Measurements from ENCODE around the gene SUN2.
A peak's percentile ranks its signal among the peaks of the same experiment; 100 is the strongest.

Gene SUN2

DNA sequence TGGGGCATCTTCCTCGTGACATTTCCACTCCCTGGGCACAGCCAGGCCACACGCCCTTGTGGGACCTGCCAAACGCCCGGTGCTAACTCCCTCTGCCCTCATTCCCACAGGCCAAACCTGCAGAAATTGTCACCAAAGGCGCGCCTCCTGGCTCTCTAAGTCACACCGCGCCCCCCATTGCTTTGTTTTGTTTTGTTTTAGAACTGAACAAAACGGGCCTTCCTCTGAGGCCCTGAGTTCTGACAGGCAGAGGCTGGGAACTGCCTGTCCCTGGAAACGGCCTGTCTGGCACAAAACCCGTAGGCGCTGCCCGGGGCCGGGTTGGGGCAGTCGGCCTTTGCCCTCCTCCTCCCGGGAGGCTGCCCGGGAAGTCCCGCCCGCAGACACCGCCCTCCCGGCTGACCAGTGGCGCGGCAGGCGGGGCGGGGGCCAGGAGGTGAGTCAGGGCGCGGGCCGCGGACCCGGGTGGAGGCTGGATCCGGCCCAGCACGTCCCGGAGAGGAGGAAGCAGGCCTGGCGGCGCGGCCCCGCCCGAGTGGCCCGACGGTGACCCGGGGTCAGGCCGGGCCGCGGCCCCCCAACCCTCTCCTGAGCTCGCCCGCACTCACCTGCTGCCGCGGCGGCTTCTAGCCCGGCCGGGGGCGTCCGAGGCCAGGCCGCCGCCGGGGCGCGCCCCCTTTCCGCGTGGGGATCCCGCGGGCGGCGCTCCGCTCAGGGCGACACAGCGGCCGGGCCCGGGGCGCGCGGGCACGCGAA is 465 bp downstream of the SUN2 start:
- Histone ChIP-seq H2AFZ (ENCODE audit: low read depth, low read length) (peak overlapping the region; percentile 66), H3K27me3 (ENCODE audit: insufficient read depth, low read length) (no peaks in the 10 kb centered on the region), H3K4me3 (ENCODE audit: low read length) (peak overlapping the region; percentile 59), H3K36me3 (ENCODE audit: insufficient read depth, low read length) (peaks cover 24% of the 10 kb centered on the region), H3K4me1 (ENCODE audit: insufficient read depth, low read length) (peaks cover 33% of the 10 kb centered on the region), H3K9me3 (ENCODE audit: low read length) (no peaks in the 10 kb centered on the region)

DNA sequence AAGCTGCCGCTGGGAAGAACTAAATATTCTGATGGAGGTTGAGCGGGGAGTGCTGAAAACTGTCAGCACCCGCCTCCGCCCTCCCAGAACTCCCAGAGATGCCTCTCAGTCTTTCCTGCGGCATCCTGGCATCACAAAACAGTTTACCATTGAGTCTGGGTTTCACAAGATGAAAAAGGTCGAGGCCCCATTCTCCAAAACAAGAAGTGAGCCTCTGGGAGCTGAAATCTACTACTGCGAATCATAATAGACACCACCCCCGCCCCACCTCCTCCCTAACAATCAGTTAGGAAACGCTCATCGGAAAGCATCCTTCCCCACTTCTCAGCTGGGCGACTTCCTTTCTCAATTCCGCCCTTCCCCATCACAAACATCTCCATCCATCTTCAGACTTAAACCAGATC is 1.0 kb downstream of the SUN2 start:
- peaks cover 29% of the 10 kb centered on the region for H3K36me3 ChIP-seq (ENCODE audit: insufficient read depth, low read length)
- no peaks in the 10 kb centered on the region for H3K27me3 ChIP-seq (ENCODE audit: insufficient read depth, low read length)
- no peaks in the 10 kb centered on the region for H3K9me3 ChIP-seq (ENCODE audit: low read length)
- H3K4me1 ChIP-seq (ENCODE audit: insufficient read depth, low read length) = peaks cover 29% of the 10 kb centered on the region
- H3K4me3 ChIP-seq (ENCODE audit: low read length) = peak overlapping the region; percentile 59
- H2AFZ ChIP-seq (ENCODE audit: low read depth, low read length) = peak overlapping the region; percentile 66

DNA sequence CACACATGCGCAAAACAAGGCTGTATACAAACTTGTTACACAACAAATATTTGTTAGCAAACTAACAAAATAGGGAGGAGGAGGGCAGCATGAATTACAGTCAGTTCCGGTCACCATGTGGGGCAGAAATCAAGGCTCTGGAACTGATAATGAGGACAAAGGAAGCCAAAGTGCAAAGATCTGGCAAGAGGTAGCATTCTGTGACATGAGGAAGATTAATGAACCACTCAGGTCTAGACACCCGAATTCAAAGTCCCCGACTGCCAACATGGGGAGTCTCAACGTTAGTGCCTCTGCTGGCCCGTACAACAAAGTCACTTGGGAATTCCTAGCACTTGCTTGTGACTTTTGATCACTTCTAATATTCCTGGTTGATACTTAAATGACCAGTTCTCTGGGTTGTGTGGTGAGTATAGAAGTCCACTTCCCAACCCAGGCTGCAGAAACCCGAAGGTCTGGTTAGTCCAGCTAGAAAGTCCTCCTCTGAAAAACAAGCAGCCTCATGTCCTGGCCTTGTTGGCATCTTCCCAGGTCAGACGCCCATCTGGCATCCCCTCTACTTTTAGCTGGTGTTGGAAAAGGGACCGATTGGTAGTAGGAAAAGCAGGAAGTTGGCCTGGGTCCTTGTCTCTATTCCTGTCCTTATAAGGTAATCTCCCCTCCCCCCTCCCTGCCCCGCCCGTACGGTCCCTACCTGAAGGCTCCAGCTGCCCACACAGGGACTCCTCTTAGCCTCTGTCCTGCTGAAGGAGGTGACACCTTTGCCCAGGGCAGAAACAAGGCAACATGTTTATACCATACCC is 1.6 kb downstream of the SUN2 start:
- H3K4me1 ChIP-seq (ENCODE audit: insufficient read depth, low read length) = peaks cover 29% of the 10 kb centered on the region
- H3K36me3 ChIP-seq (ENCODE audit: insufficient read depth, low read length) = peaks cover 35% of the 10 kb centered on the region
- no peaks in the 10 kb centered on the region for H3K9me3 ChIP-seq (ENCODE audit: low read length)
- H3K4me3 ChIP-seq (ENCODE audit: low read length) = peak overlapping the region; percentile 59
- H2AFZ ChIP-seq (ENCODE audit: low read depth, low read length) = no peak overlapping the region
- no peaks in the 10 kb centered on the region for H3K27me3 ChIP-seq (ENCODE audit: insufficient read depth, low read length)

DNA sequence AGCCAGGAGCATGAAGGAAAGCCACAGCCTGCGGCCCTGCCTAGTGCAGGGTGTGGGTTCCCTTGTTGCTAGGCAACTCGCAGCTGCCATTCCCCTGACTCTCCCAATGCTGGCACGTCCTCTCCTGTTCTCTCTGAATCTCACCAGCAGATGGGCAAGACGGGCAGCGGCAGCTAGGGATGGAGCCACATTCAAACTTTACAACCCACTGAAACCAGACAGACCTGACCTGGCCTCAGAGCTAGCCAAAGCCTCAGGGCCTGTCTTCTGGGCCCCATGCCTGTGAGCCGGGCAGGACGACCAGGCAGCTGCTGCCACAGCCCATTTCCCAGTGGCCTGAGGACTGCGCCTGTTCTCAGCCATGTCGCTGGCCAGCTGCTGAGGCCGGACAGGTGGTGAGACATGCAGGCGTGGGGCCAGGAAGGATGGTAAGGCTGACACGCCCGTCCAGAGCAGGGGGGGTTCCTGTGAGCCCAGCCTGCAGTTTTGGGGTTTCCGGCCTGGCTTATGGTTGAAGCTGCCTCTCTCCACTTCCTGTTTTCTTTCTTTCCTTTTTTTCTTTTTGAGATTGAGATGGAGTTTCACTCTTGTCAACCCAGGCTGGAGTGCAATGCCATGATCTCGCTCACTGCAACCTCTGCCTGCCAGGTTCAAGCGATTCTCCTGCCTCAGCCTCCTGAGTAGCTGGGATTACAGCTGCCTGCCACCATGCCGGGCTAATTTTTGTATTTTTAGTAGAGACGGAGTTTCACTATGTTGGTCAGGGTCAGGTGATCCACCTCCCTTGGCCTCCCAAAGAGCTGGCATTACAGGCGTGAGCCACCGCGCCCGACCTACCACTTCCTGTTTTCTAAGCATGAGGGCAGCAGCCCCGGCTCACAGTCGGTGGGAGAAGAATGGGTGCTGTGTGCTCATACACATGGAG is 4.1 kb downstream of the SUN2 start:
- Histone ChIP-seq H3K4me3 (ENCODE audit: low read length) (no peak overlapping the region), H3K9me3 (ENCODE audit: low read length) (no peaks in the 10 kb centered on the region), H3K36me3 (ENCODE audit: insufficient read depth, low read length) (peaks cover 52% of the 10 kb centered on the region), H3K27me3 (ENCODE audit: insufficient read depth, low read length) (no peaks in the 10 kb centered on the region), H3K4me1 (ENCODE audit: insufficient read depth, low read length) (peaks cover 22% of the 10 kb centered on the region), H2AFZ (ENCODE audit: low read depth, low read length) (no peak overlapping the region)

DNA sequence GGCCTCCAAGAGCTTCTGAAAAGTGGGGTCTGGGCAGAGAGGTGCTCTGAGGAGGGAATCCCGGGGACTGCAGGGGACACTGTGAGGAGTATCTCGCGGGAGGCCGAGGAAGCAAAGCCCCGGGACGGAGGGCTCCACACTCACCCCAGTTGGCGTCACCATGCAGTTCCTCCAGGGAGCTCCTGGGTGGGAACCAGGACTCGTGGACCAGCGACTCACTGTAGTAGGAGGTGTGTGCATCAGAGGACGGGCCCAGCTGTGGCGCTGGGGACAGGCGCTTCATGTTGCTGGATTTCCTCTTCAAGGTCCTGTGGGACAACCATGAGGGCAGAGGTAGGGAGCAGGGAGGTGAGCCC is 4.8 kb downstream of the SUN2 start:
- Histone ChIP-seq H2AFZ (ENCODE audit: low read depth, low read length) (no peak overlapping the region), H3K27me3 (ENCODE audit: insufficient read depth, low read length) (no peaks in the 10 kb centered on the region), H3K36me3 (ENCODE audit: insufficient read depth, low read length) (peaks cover 55% of the 10 kb centered on the region), H3K9me3 (ENCODE audit: low read length) (no peaks in the 10 kb centered on the region), H3K4me3 (ENCODE audit: low read length) (no peak overlapping the region), H3K4me1 (ENCODE audit: insufficient read depth, low read length) (peaks cover 16% of the 10 kb centered on the region)

DNA sequence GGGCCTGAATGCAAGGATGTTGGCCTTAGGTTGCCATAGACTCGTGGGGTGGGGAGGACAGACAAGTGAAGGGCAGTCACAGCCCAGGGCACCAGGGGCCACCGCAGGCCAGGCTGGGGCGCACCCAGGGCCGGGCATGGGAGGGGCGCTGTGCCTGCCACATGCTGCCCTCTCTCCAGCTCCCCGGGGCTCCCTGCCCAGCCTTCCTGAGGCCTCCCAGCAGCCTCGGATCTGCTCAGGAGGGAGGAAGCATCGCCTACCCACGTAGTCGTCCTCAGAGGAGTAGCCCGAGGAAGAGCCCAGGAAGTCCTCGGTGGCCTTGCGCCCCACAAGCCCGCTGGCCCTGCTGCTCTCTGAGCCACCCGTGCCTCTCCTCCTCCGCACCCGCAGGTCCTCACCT is 5.2 kb downstream of the SUN2 start:
- Histone ChIP-seq H3K36me3 (ENCODE audit: insufficient read depth, low read length) (peaks cover 59% of the 10 kb centered on the region), H2AFZ (ENCODE audit: low read depth, low read length) (no peak overlapping the region), H3K4me3 (ENCODE audit: low read length) (no peak overlapping the region), H3K27me3 (ENCODE audit: insufficient read depth, low read length) (no peaks in the 10 kb centered on the region), H3K4me1 (ENCODE audit: insufficient read depth, low read length) (peaks cover 16% of the 10 kb centered on the region), H3K9me3 (ENCODE audit: low read length) (no peaks in the 10 kb centered on the region)

DNA sequence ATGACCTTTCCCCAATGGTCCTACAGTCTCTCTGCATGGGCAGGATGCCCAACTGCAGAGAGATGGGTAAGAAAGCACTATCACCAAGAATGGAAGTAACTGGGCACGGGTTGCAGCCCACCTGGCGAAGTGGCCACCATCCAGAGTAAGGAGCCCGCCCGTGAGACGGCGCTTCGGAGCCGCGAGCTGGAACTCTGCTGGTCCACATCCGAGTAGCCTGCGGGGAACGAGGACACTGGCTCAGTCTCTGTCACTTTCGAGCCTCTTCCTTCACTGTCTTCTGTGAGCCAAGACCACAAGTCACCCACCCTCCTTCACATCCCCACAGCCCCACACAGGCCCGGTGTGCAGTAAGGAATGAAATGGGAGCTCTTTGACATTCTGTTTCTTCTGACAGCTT is 5.7 kb downstream of the SUN2 start:
- Histone ChIP-seq H2AFZ (ENCODE audit: low read depth, low read length) (no peak overlapping the region), H3K27me3 (ENCODE audit: insufficient read depth, low read length) (no peaks in the 10 kb centered on the region), H3K4me3 (ENCODE audit: low read length) (no peak overlapping the region), H3K36me3 (ENCODE audit: insufficient read depth, low read length) (peaks cover 64% of the 10 kb centered on the region), H3K4me1 (ENCODE audit: insufficient read depth, low read length) (peaks cover 14% of the 10 kb centered on the region), H3K9me3 (ENCODE audit: low read length) (no peaks in the 10 kb centered on the region)

DNA sequence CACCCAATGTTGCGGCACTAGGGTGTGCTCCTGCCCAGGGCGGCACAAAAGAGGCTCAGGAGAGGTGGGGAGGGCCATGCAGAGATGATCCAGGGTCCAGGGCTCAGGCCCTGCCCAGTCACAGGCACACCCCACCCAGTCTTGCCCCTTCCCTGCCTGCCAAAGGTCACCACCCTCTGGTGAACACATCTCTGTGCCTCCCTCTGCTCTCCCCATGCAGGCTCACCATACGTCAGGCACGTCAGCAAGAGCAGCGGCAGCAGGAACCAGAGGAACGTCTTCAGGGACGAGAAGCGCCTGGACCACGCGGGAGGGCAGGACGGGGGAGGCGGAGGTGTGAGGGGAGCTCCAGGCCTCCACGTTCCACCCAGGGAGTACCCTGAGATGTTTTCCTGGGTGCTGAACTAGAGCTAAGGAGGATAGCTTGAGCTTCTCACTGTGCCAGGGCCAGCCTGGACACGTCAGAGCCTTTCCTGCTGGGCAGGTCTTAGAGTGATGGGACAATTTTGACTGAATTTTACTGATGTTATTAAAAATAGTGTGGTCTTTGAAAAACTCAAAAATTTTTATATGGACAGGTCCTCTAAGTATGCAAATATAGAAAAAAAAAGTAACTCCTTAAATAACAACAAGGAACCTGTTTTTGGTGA is 7.2 kb downstream of the SUN2 start:
- Histone ChIP-seq H3K9me3 (ENCODE audit: low read length) (no peaks in the 10 kb centered on the region), H3K27me3 (ENCODE audit: insufficient read depth, low read length) (no peaks in the 10 kb centered on the region), H3K4me3 (ENCODE audit: low read length) (no peak overlapping the region), H2AFZ (ENCODE audit: low read depth, low read length) (no peak overlapping the region), H3K36me3 (ENCODE audit: insufficient read depth, low read length) (peaks cover 78% of the 10 kb centered on the region), H3K4me1 (ENCODE audit: insufficient read depth, low read length) (no peaks in the 10 kb centered on the region)

DNA sequence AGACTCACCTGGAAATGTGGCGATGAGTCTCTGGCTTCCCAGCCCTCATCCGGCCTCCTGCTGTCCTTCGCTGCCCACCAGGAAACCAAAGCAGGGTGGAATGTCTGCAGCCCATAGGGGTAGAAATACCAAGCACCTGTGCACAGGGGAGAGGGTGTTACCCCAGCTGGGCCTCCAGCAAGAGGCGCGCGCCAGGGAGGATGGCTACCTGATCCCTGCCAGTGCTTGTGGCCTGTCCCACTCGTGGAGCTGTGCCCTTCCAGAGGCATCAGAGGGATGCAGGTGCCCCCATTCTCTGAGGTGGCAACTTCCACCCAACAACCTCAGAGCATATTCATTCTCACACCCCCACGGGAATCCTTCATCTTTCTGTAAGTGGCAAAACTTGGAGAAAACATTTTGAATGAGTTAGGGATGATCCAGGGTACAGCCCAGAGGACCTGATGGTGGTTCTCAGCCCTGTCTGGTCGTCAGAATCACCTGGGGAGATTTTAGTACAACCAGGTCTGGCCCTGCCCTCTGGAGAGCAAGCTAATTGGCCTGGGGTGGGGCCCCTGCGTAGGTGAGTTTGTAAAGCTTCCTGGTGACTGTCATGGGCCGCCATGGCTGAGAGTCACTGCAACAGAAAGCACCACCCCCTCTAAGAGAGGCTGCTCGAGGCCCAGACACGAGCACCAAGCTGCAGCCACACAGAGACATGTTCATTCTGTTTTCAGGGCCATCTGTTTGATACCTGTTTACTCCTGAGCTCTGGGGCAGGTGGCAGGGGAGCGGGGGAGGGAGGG is 9.9 kb downstream of the SUN2 start:
- H2AFZ ChIP-seq (ENCODE audit: low read depth, low read length) = no peak overlapping the region
- H3K9me3 ChIP-seq (ENCODE audit: low read length) = no peaks in the 10 kb centered on the region
- no peak overlapping the region for H3K4me3 ChIP-seq (ENCODE audit: low read length)
- H3K27me3 ChIP-seq (ENCODE audit: insufficient read depth, low read length) = no peaks in the 10 kb centered on the region
- no peaks in the 10 kb centered on the region for H3K4me1 ChIP-seq (ENCODE audit: insufficient read depth, low read length)
- H3K36me3 ChIP-seq (ENCODE audit: insufficient read depth, low read length) = peaks cover 87% of the 10 kb centered on the region

DNA sequence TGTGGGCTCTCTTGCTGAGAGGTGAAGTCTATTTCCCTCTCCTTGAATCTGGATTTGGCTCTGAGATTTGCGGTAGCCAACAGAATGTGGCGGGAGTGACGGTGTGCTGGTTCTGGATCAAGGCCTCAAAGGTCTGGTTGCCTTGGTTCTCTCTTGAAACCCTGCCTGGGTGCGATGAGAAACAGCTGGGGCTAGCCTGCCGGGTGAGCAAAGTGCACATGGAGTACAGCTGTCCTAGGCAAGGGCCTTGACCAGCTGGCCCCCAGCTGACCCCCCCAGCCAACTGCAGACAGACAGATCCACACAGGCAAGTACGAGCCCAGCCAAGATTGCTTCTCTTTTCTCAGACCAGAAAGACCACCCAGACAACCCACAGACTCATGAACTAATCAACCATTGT is 10.8 kb downstream of the SUN2 start:
- H3K9me3 ChIP-seq (ENCODE audit: low read length) = no peaks in the 10 kb centered on the region
- no peaks in the 10 kb centered on the region for H3K4me1 ChIP-seq (ENCODE audit: insufficient read depth, low read length)
- H2AFZ ChIP-seq (ENCODE audit: low read depth, low read length) = no peak overlapping the region
- peaks cover 86% of the 10 kb centered on the region for H3K36me3 ChIP-seq (ENCODE audit: insufficient read depth, low read length)
- H3K4me3 ChIP-seq (ENCODE audit: low read length) = no peak overlapping the region
- H3K27me3 ChIP-seq (ENCODE audit: insufficient read depth, low read length) = no peaks in the 10 kb centered on the region

DNA sequence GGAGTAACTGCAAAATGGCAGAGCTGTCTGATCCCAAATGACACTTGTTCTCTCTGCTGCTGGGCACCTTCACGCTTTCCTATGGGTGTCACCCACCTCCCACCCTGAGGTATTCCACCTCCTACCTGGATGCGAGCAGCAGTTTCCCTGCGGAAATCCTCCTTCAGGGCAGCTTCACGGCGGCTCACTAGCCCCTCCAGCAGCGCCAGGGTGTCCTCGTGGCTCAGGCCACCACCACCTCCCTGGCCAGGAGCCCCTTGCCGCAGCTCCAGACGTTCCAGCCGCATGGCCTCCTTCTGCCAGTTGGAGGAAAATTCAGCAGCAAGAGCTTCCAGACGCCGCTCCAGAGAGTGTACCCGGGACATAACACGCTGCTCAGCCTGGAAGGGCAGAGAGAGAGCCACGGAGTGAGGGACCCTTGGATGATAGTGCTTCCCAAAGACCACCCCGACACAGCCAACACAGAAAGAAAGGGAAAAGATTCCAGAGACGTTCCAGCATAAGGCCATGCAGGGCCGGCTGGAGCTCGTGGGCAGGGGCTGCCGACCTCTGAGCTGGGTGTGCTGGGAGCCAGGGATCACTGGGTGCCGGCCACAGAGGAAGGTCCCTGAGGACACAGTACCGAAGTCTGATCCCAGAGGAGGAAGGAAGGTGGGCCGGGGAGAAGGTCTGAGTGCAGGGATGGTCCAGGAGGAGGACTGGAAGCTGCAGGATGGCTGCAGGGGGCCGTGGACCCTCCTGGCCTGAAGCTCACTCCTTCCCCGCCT is 13.4 kb downstream of the SUN2 start:
- H3K27me3 ChIP-seq (ENCODE audit: insufficient read depth, low read length) = no peaks in the 10 kb centered on the region
- no peak overlapping the region for H2AFZ ChIP-seq (ENCODE audit: low read depth, low read length)
- peaks cover 89% of the 10 kb centered on the region for H3K36me3 ChIP-seq (ENCODE audit: insufficient read depth, low read length)
- no peak overlapping the region for H3K4me3 ChIP-seq (ENCODE audit: low read length)
- H3K9me3 ChIP-seq (ENCODE audit: low read length) = no peaks in the 10 kb centered on the region
- H3K4me1 ChIP-seq (ENCODE audit: insufficient read depth, low read length) = no peaks in the 10 kb centered on the region
